Esophagus muscularis mucosa (tissue), 4 donors: ENCODE measurements around the gene CMPK1. TPM values are rescaled to one million over a fixed set of nuclear protein-coding genes. Genes with fewer than 3 reads are reported as not detected.

Experiments
- DNase-seq: peaks from one replicate; pipeline ENCODE4 v3.0.0-alpha.2; 2017; ENCODE audit errors: extremely low spot score
- H3K27ac ChIP-seq, 4 donors: fragments of 200-600 bp; sonication (generic); replicated peaks in 1 of 4; 1 replicate in 3 of 4; 2 replicates in 1 of 4; pipeline ENCODE4 v1.5.1; 2016 to 2019; ENCODE audit warnings: mild to moderate bottlenecking in 1 of 4
- H3K27me3 ChIP-seq, 4 donors: fragments of 200-600 bp; sonication (generic); one replicate each; pipeline versions ENCODE4 v1.5.1 to v1.6.0; 2016 to 2019
- H3K36me3 ChIP-seq, 4 donors: fragments of 200-600 bp; sonication (generic); one replicate each; pipeline ENCODE4 v1.5.1; 2016 to 2019
- H3K4me1 ChIP-seq, 4 donors: fragments of 200-600 bp; sonication (generic); one replicate each; pipeline ENCODE4 v1.5.1; 2016 to 2019
- H3K4me3 ChIP-seq, 4 donors: fragments of 200-600 bp; sonication (generic); 1 replicate in 2 of 4; 2 replicates in 2 of 4; pipeline ENCODE4 v1.5.1; 2016 to 2019; ENCODE audit warnings: mild to moderate bottlenecking in 4 of 4, moderate library complexity in 1 of 4
- H3K9me3 ChIP-seq, 4 donors: fragments of 200-600 bp; sonication (generic); 1 replicate in 3 of 4; 2 replicates in 1 of 4; pipeline ENCODE4 v1.5.1; 2016 to 2019
- CTCF ChIP-seq, 3 experiments: fragments of 200-600 bp in 2 of 3; fragments of 450-650 bp in 1 of 3; sonication (generic) in 2 of 3; IDR thresholded peaks; one replicate each; pipeline ENCODE4 v1.5.1; 2017 to 2019; ENCODE audit warnings: antibody characterized with exemption in 3 of 3, mild to moderate bottlenecking in 2 of 3, moderate library complexity in 1 of 3
- EP300 ChIP-seq: sonication (generic); formaldehyde crosslinking; IDR thresholded peaks from one replicate; pipeline ENCODE4 v1.6.1; 2017; ENCODE audit warnings: antibody characterized with exemption
- POLR2A ChIP-seq: fragments of 450-650 bp; IDR thresholded peaks from one replicate; pipeline ENCODE4 v1.6.1; 2017; ENCODE audit warnings: antibody characterized with exemption, moderate library complexity, mild to moderate bottlenecking, low read depth
- POLR2AphosphoS5 ChIP-seq, 2 donors: sonication (generic); formaldehyde crosslinking; IDR thresholded peaks; one replicate each; pipeline ENCODE4 v1.6.1; 2017; ENCODE audit warnings: antibody characterized with exemption in 2 of 2
- WGBS: methylation state at CpG from one replicate; pipeline ENCODE4 v1.1.5; 2018; 5-methylcytosine and 5-hydroxymethylcytosine counted together
- intact Hi-C: fragments of 100-400 bp; cut with DNase I; formaldehyde crosslinking; loops from one replicate; pipeline ENCODE4 v1.15.1; 2023
- total RNA-seq, 4 donors: library from RNA; depleted of rRNA; stranded (reverse); fragments of >200 nt; gene quantifications; one replicate each; pipeline versions ENCODE4 v1.1.0 to v1.2.1, GENCODE V29; 2016

The CMPK1 gene
- total RNA-seq, 4 donors from 2014 or later = 94.6 to 167 (median 121) TPM

- Histone ChIP-seq H3K4me3 (no peak overlapping the region), H3K36me3 (no peaks in the 10 kb centered on the region), H3K27ac (no peak overlapping the region), H3K9me3 (no peaks in the 10 kb centered on the region), H3K27me3 (peaks cover 0 to 46% (median 3%) of the 10 kb centered on the region in 4 donors), H3K4me1 (no peaks in the 10 kb centered on the region)
- TF ChIP-seq EP300 (no peak), POLR2AphosphoS5 (IDR thresholded peaks at IDR 0.05) (no peak), POLR2A (no peak)
- 76% methylated on average over 3 of the region's 3 CpGs for WGBS
- peak; percentile 57 for DNase-seq
- intact Hi-C loops = no loop called here
Observed at GRCh38 chr1:47395433-47395832, 61.8 kb downstream of the CMPK1 start.

GRCh38 chr1:47396671-47397196 is 63.1 kb downstream of the CMPK1 start:
- TF ChIP-seq POLR2AphosphoS5 (IDR thresholded peaks at IDR 0.05) (no peak), CTCF (IDR thresholded peaks at IDR 0.05) (no peak), EP300 (no peak), POLR2A (no peak)
- Histone ChIP-seq H3K27me3 (peaks cover 0 to 55% (median 3%) of the 10 kb centered on the region in 4 donors), H3K36me3 (no peaks in the 10 kb centered on the region), H3K9me3 (no peaks in the 10 kb centered on the region), H3K27ac (no peak overlapping the region), H3K4me3 (no peak overlapping the region), H3K4me1 (no peaks in the 10 kb centered on the region)
- intact Hi-C loops = no loop called here
- 89% methylated on average over 3 of the region's 6 CpGs for WGBS
- peak; percentile 74 for DNase-seq

- no peak for TF ChIP-seq POLR2A
- no peak for TF ChIP-seq CTCF (IDR thresholded peaks at IDR 0.05)
- TF ChIP-seq EP300 = no peak
- no peak for TF ChIP-seq POLR2AphosphoS5 (IDR thresholded peaks at IDR 0.05)
- no peaks in the 10 kb centered on the region for H3K4me1 ChIP-seq
- WGBS = 89% methylated on average over 4 of the region's 4 CpGs
- intact Hi-C loops = no loop called here
- no peaks in the 10 kb centered on the region for H3K9me3 ChIP-seq
- no peaks in the 10 kb centered on the region for H3K36me3 ChIP-seq
- no peak overlapping the region for H3K27ac ChIP-seq
- H3K27me3 ChIP-seq = peaks cover 0 to 73% (median 3%) of the 10 kb centered on the region in 4 donors
- no peak for DNase-seq
- H3K4me3 ChIP-seq = no peak overlapping the region
Observed at GRCh38 chr1:47399138-47399845, 65.7 kb downstream of the CMPK1 start.

GRCh38 chr1:47399846-47400155 is 66.2 kb downstream of the CMPK1 start:
- WGBS = 98% methylated on average over 4 of the region's 4 CpGs
- DNase-seq = no peak
- Histone ChIP-seq H3K9me3 (no peaks in the 10 kb centered on the region), H3K27ac (no peak overlapping the region), H3K4me1 (no peaks in the 10 kb centered on the region), H3K36me3 (no peaks in the 10 kb centered on the region), H3K4me3 (no peak overlapping the region), H3K27me3 (peaks cover 0 to 73% (median 3%) of the 10 kb centered on the region in 4 donors)
- TF ChIP-seq POLR2AphosphoS5 (IDR thresholded peaks at IDR 0.05) (no peak), EP300 (no peak), CTCF (IDR thresholded peaks at IDR 0.05) (no peak), POLR2A (no peak)
- intact Hi-C loops = no loop called here

GRCh38 chr1:47401761-47402160 is 68.2 kb downstream of the CMPK1 start:
- H3K27ac ChIP-seq = no peak overlapping the region
- H3K27me3 ChIP-seq = peaks cover 0 to 78% (median 3%) of the 10 kb centered on the region in 4 donors
- no peaks in the 10 kb centered on the region for H3K9me3 ChIP-seq
- H3K36me3 ChIP-seq = no peaks in the 10 kb centered on the region
- intact Hi-C loops = no loop called here
- 85% methylated on average over 4 of the region's 4 CpGs for WGBS
- no peaks in the 10 kb centered on the region for H3K4me1 ChIP-seq
- no peak for DNase-seq
- H3K4me3 ChIP-seq = no peak overlapping the region
- TF ChIP-seq POLR2AphosphoS5 (IDR thresholded peaks at IDR 0.05) (no peak), CTCF (IDR thresholded peaks at IDR 0.05) (no peak), POLR2A (no peak), EP300 (no peak)
